HG02623 (cell line): ENCODE results near the gene KCTD2.
"Not testable (repeated sequence)": the region's sequence is repeated elsewhere in the genome, so short reads cannot be mapped to it uniquely, and the experiment has no call there.

Experiments used
- ATAC-seq: cut with Tn5 transposase; IDR thresholded peaks from one replicate; pipeline ENCODE4 v1.9.1; 2021; ENCODE audit warnings: moderate library complexity; ENCODE audit not compliant: unreplicated experiment

The KCTD2 gene

GRCh38 chr17:75046407-75047289, at the start of gene KCTD2, which contains the start of gene ATP5PD:
TSS of gene KCTD2 (plus strand) at chr17:75047225. CDS start at chr17:75047251, 26 bp downstream.
TSS of gene ATP5PD (minus strand) at chr17:75046969. CDS start at chr17:75042650, 4,319 bp downstream.
- peak; percentile 94 for ATAC-seq

- ATAC-seq: no peak
Observed at GRCh38 chr17:74998783-74999182, 48.2 kb upstream of the KCTD2 start.

GRCh38 chr17:74999523-74999922, 47.5 kb upstream of the KCTD2 start:
- ATAC-seq: no peak

- ATAC-seq: no peak
Observed at GRCh38 chr17:75001915-75002843, 44.8 kb upstream of the KCTD2 start.

GRCh38 chr17:75003070-75003956, 43.7 kb upstream of the KCTD2 start:
- no peak for ATAC-seq

GRCh38 chr17:75003957-75004355, 43.1 kb upstream of the KCTD2 start:
- ATAC-seq: no peak

GRCh38 chr17:75004371-75004770, 42.7 kb upstream of the KCTD2 start:
- ATAC-seq: no peak

- ATAC-seq: no peak
Observed at GRCh38 chr17:75005291-75005690, 41.7 kb upstream of the KCTD2 start.

- not testable (repeated sequence) for ATAC-seq
Observed at GRCh38 chr17:75006084-75006483, 40.9 kb upstream of the KCTD2 start.

- ATAC-seq: no peak
Observed at GRCh38 chr17:75006653-75007052, 40.4 kb upstream of the KCTD2 start.

GRCh38 chr17:75008373-75008772, 38.7 kb upstream of the KCTD2 start:
- ATAC-seq: no peak

- ATAC-seq: no peak
Observed at GRCh38 chr17:75009139-75009724, 37.8 kb upstream of the KCTD2 start.

GRCh38 chr17:75010683-75011400, 36.2 kb upstream of the KCTD2 start:
- no peak for ATAC-seq

- no peak for ATAC-seq
Observed at GRCh38 chr17:75011401-75012095, 35.5 kb upstream of the KCTD2 start.

GRCh38 chr17:75012096-75012345, 35.0 kb upstream of the KCTD2 start:
- ATAC-seq: no peak

GRCh38 chr17:75012346-75013091, 34.5 kb upstream of the KCTD2 start, which contains the start of gene MRPL58:
TSS of gene MRPL58 (plus strand) at chr17:75012670. CDS start at chr17:75012687, 17 bp downstream.
- peak; percentile 76 for ATAC-seq

GRCh38 chr17:75013092-75013559, 33.9 kb upstream of the KCTD2 start:
- ATAC-seq: no peak

- ATAC-seq: no peak
Observed at GRCh38 chr17:75019146-75019545, 27.9 kb upstream of the KCTD2 start.
